HG03025 (cell line): ENCODE data around the gene ZNF213.

ENCODE experiments used
- ATAC-seq: cut with Tn5 transposase; IDR thresholded peaks from one replicate; pipeline ENCODE4 v1.9.1; 2021; ENCODE audit warnings: mild to moderate bottlenecking, moderate library complexity; ENCODE audit not compliant: unreplicated experiment, low FRiP score

Gene ZNF213

DNA sequence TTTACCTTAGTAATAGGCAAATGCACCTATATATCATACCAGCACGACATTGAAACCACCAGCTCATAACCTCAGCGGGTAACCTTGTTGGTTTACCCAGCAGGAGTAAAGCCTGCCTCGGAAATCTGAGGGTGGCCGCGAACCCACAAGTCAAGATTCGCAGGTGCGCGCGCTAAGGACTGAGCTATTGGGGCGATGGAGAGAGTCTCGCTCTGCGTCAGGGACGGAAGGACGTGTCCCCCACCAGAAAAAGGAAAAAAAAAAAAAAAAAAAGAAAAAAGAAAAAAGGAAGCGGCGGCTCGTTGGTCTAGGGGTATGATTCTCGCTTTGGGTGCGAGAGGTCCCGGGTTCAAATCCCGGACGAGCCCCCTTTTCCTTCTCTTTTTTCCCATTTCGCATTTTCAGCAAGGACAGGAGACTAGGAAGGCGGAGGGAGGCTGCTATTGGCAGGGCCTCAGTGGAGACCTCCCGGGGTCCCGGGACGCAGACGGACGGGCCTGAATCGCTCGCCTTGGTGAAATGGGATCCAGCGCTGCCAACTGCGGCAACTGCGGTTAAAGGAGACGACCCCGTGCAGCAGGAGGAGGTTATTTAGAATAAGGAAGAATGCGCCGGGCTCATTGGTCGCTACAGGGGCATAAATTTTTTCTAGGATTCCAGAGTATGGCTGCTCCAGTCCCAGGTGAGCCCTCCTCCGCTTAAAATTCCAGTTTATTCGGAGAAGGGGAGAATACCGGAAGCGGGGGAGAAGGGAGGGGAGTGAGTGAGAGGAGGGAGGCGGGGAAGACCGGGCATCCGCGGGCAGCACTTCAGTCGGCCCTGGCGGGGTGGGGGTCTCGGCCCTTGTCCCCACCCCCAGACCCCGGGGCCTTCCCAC, 53.2 kb downstream of the ZNF213 start, which contains the start of gene OR1F1:
TSS of gene OR1F1 (plus strand) at position 407 of the 877 bp plus-strand sequence.
- ATAC-seq, result no peak

DNA sequence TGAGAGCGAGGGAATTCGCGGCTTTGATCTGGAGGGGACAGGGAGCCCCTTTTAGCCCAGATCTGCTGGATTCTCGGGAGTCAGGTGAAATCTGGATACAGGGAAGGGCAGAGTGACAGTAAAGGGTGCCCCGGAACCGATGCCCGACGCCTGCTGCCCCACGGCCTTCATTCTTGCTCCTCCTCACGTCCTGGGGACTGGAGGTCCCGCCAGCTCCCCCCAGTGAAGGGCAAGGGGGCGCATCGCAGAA, 53.8 kb downstream of the ZNF213 start:
- ATAC-seq, result no peak

DNA sequence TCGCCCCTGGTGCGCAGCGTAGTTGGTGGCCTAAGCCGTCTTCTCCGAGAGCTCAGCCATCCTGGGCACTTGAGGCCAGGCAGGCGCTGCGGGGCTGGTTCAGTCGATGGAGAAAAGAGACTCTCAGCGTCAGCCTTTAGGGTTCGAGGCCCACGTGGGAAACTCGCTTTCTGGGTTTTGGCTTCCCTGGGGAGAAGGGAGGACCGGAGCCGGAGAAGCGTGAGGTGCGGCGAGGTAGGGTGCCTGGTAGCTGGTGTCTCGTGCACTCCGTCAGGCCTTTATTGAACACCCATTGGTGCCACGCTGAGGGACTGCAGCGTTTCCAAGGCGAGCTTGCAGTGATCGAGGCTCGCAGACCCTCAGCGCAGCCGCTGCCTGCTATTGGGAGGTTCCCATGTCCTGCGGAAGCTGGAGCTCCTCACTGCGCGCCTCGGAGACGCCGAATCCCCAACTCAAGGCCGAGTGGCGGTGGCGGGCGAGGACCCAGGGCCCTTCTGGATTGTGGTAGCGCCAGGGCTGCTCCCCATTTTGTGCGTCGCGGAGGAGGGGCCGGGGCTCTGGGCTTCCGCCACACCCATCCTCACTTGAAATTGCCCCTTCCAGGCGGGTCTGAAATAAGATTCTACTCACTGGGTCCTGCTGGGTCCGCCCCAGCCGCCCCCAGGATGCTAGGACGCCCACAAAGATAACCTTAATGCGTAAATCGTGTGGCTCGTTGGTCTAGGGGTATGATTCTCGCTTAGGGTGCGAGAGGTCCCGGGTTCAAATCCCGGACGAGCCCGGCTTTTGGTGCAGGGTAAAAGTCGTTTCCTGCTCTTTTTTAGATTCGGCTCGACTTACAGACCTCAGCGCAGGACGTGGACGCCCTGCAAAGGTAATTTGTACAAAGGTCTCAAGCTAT, 54.3 kb downstream of the ZNF213 start:
- ATAC-seq, result no peak

DNA sequence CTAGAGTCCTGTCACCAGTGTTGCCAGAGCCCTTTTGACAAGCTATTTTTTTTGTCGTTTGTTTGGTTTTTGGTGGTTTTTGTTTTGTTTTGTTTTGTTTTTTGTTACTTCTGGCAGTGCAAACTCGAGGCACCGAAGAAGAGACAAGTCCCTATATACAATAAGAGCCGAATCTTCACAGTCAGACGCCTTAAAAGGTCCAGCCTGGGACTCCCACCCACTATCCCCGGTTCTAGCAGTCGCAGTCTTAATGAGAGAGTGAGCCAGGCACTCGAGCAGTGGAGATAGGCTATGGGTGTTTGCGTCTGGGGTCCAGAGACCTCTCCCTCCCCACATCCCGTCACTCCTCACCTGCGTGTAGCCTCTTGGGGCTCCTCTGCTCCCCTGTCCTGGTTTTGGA, 55.0 kb downstream of the ZNF213 start:
- no peak for ATAC-seq

DNA sequence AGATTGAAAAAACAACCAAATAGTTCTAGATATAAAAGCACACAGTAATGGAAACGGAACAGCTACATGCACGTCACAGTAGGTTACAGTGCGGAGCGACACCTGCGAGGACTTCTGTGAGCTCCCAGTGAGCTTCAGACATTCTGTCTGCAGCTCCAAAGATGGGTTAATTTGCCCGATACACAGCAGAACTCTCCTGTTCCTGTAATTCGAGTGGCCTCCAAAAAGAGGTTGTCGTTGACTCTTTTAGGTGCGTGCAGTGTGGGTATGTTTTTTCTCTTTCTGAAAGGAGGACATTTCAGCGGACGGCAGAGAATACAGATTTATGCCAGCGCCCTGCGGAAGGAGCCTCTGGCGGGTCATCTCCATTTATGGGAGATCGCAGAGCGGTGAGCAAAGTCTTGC, 56.1 kb downstream of the ZNF213 start:
- no peak for ATAC-seq
